ENCODE measurements around the gene TELO2. TPM values are rescaled to one million over a fixed set of nuclear protein-coding genes. Genes with fewer than 3 reads are reported as not detected.

The TELO2 gene
- total RNA-seq, 1 experiment from 2014 or later = 8.7 TPM

GRCh38 chr16:1510941-1511351, 17.8 kb downstream of the TELO2 start:
- Histone ChIP-seq H3K4me1 (ENCODE audit: low read length) (no peaks in the 10 kb centered on the region), H3K9ac (ENCODE audit: low read length) (no peak overlapping the region), H2AFZ (ENCODE audit: low read length) (no peak overlapping the region), H3K27ac (ENCODE audit: low read length) (no peak overlapping the region), H3K4me2 (ENCODE audit: low read depth, low read length, poor library complexity, severe bottlenecking) (no peak overlapping the region), H3K9me3 (ENCODE audit: low read length) (no peaks in the 10 kb centered on the region), H3K9me2 (replicated peaks; ENCODE audit: insufficient read depth, low read length) (no peaks in the 10 kb centered on the region), H4K20me1 (ENCODE audit: insufficient read depth, low read depth, low read length) (no peaks in the 10 kb centered on the region), H3K4me3 (ENCODE audit: low read length) (no peak overlapping the region), H3K27me3 (ENCODE audit: low read length) (no peaks in the 10 kb centered on the region), H3K79me2 (ENCODE audit: low read length) (no peaks in the 10 kb centered on the region), H3K36me3 (ENCODE audit: insufficient read depth, low read length) (no peaks in the 10 kb centered on the region)
- DNase-seq = no peak

GRCh38 chr16:1511662-1512569, 18.8 kb downstream of the TELO2 start:
- H3K36me3 ChIP-seq (ENCODE audit: insufficient read depth, low read length) = no peaks in the 10 kb centered on the region
- no peaks in the 10 kb centered on the region for H3K27me3 ChIP-seq (ENCODE audit: low read length)
- H3K4me3 ChIP-seq (ENCODE audit: low read length) = no peak overlapping the region
- H3K9me3 ChIP-seq (ENCODE audit: low read length) = no peaks in the 10 kb centered on the region
- no peak overlapping the region for H2AFZ ChIP-seq (ENCODE audit: low read length)
- H4K20me1 ChIP-seq (ENCODE audit: insufficient read depth, low read depth, low read length) = no peaks in the 10 kb centered on the region
- no peak for DNase-seq
- no peaks in the 10 kb centered on the region for H3K9me2 ChIP-seq (replicated peaks; ENCODE audit: insufficient read depth, low read length)
- H3K79me2 ChIP-seq (ENCODE audit: low read length) = no peaks in the 10 kb centered on the region
- H3K27ac ChIP-seq (ENCODE audit: low read length) = no peak overlapping the region
- no peak overlapping the region for H3K9ac ChIP-seq (ENCODE audit: low read length)
- H3K4me2 ChIP-seq (ENCODE audit: low read depth, low read length, poor library complexity, severe bottlenecking) = no peak overlapping the region
- H3K4me1 ChIP-seq (ENCODE audit: low read length) = no peaks in the 10 kb centered on the region

- Histone ChIP-seq H3K9me2 (replicated peaks; ENCODE audit: insufficient read depth, low read length) (no peaks in the 10 kb centered on the region), H3K36me3 (ENCODE audit: insufficient read depth, low read length) (no peaks in the 10 kb centered on the region), H3K4me1 (ENCODE audit: low read length) (no peaks in the 10 kb centered on the region), H3K9me3 (ENCODE audit: low read length) (no peaks in the 10 kb centered on the region), H3K4me2 (ENCODE audit: low read depth, low read length, poor library complexity, severe bottlenecking) (no peak overlapping the region), H4K20me1 (ENCODE audit: insufficient read depth, low read depth, low read length) (no peaks in the 10 kb centered on the region), H3K4me3 (ENCODE audit: low read length) (no peak overlapping the region), H3K9ac (ENCODE audit: low read length) (no peak overlapping the region), H3K27me3 (ENCODE audit: low read length) (no peaks in the 10 kb centered on the region), H3K79me2 (ENCODE audit: low read length) (no peaks in the 10 kb centered on the region), H3K27ac (ENCODE audit: low read length) (no peak overlapping the region), H2AFZ (ENCODE audit: low read length) (no peak overlapping the region)
- no peak for DNase-seq
Measured at GRCh38 chr16:1512774-1513173, 19.6 kb downstream of the TELO2 start.

GRCh38 chr16:1514507-1514906, 21.3 kb downstream of the TELO2 start:
- Histone ChIP-seq H4K20me1 (ENCODE audit: insufficient read depth, low read depth, low read length) (no peaks in the 10 kb centered on the region), H3K9ac (ENCODE audit: low read length) (no peak overlapping the region), H3K4me2 (ENCODE audit: low read depth, low read length, poor library complexity, severe bottlenecking) (no peak overlapping the region), H3K27me3 (ENCODE audit: low read length) (no peaks in the 10 kb centered on the region), H3K4me3 (ENCODE audit: low read length) (no peak overlapping the region), H3K79me2 (ENCODE audit: low read length) (no peaks in the 10 kb centered on the region), H3K27ac (ENCODE audit: low read length) (no peak overlapping the region), H3K4me1 (ENCODE audit: low read length) (no peaks in the 10 kb centered on the region), H3K9me3 (ENCODE audit: low read length) (no peaks in the 10 kb centered on the region), H3K9me2 (replicated peaks; ENCODE audit: insufficient read depth, low read length) (no peaks in the 10 kb centered on the region), H3K36me3 (ENCODE audit: insufficient read depth, low read length) (no peaks in the 10 kb centered on the region), H2AFZ (ENCODE audit: low read length) (no peak overlapping the region)
- DNase-seq = no peak

- Histone ChIP-seq H3K4me3 (ENCODE audit: low read length) (no peak overlapping the region), H3K9ac (ENCODE audit: low read length) (no peak overlapping the region), H3K36me3 (ENCODE audit: insufficient read depth, low read length) (no peaks in the 10 kb centered on the region), H3K4me1 (ENCODE audit: low read length) (no peaks in the 10 kb centered on the region), H3K9me2 (replicated peaks; ENCODE audit: insufficient read depth, low read length) (no peaks in the 10 kb centered on the region), H3K9me3 (ENCODE audit: low read length) (no peaks in the 10 kb centered on the region), H4K20me1 (ENCODE audit: insufficient read depth, low read depth, low read length) (no peaks in the 10 kb centered on the region), H3K4me2 (ENCODE audit: low read depth, low read length, poor library complexity, severe bottlenecking) (no peak overlapping the region), H3K27ac (ENCODE audit: low read length) (no peak overlapping the region), H3K27me3 (ENCODE audit: low read length) (no peaks in the 10 kb centered on the region), H2AFZ (ENCODE audit: low read length) (no peak overlapping the region), H3K79me2 (ENCODE audit: low read length) (no peaks in the 10 kb centered on the region)
- no peak for DNase-seq
Measured at GRCh38 chr16:1518626-1519135, 25.5 kb downstream of the TELO2 start.

GRCh38 chr16:1519831-1520230, 26.7 kb downstream of the TELO2 start:
- Histone ChIP-seq H4K20me1 (ENCODE audit: insufficient read depth, low read depth, low read length) (no peaks in the 10 kb centered on the region), H3K9ac (ENCODE audit: low read length) (no peak overlapping the region), H3K36me3 (ENCODE audit: insufficient read depth, low read length) (no peaks in the 10 kb centered on the region), H3K79me2 (ENCODE audit: low read length) (no peaks in the 10 kb centered on the region), H3K27ac (ENCODE audit: low read length) (no peak overlapping the region), H3K9me3 (ENCODE audit: low read length) (no peaks in the 10 kb centered on the region), H2AFZ (ENCODE audit: low read length) (no peak overlapping the region), H3K4me1 (ENCODE audit: low read length) (no peaks in the 10 kb centered on the region), H3K4me2 (ENCODE audit: low read depth, low read length, poor library complexity, severe bottlenecking) (no peak overlapping the region), H3K4me3 (ENCODE audit: low read length) (no peak overlapping the region), H3K9me2 (replicated peaks; ENCODE audit: insufficient read depth, low read length) (no peaks in the 10 kb centered on the region), H3K27me3 (ENCODE audit: low read length) (no peaks in the 10 kb centered on the region)
- no peak for DNase-seq

GRCh38 chr16:1520461-1520860, 27.3 kb downstream of the TELO2 start:
- Histone ChIP-seq H3K79me2 (ENCODE audit: low read length) (no peaks in the 10 kb centered on the region), H3K4me2 (ENCODE audit: low read depth, low read length, poor library complexity, severe bottlenecking) (no peak overlapping the region), H3K27ac (ENCODE audit: low read length) (no peak overlapping the region), H3K9me2 (replicated peaks; ENCODE audit: insufficient read depth, low read length) (no peaks in the 10 kb centered on the region), H3K27me3 (ENCODE audit: low read length) (no peaks in the 10 kb centered on the region), H3K9ac (ENCODE audit: low read length) (no peak overlapping the region), H3K36me3 (ENCODE audit: insufficient read depth, low read length) (no peaks in the 10 kb centered on the region), H3K9me3 (ENCODE audit: low read length) (no peaks in the 10 kb centered on the region), H4K20me1 (ENCODE audit: insufficient read depth, low read depth, low read length) (no peaks in the 10 kb centered on the region), H2AFZ (ENCODE audit: low read length) (no peak overlapping the region), H3K4me1 (ENCODE audit: low read length) (no peaks in the 10 kb centered on the region), H3K4me3 (ENCODE audit: low read length) (no peak overlapping the region)
- DNase-seq = no peak

- Histone ChIP-seq H3K79me2 (ENCODE audit: low read length) (no peaks in the 10 kb centered on the region), H2AFZ (ENCODE audit: low read length) (no peak overlapping the region), H3K9me3 (ENCODE audit: low read length) (no peaks in the 10 kb centered on the region), H3K27ac (ENCODE audit: low read length) (no peak overlapping the region), H3K4me3 (ENCODE audit: low read length) (no peak overlapping the region), H3K4me1 (ENCODE audit: low read length) (no peaks in the 10 kb centered on the region), H3K27me3 (ENCODE audit: low read length) (no peaks in the 10 kb centered on the region), H3K4me2 (ENCODE audit: low read depth, low read length, poor library complexity, severe bottlenecking) (no peak overlapping the region), H3K9ac (ENCODE audit: low read length) (no peak overlapping the region), H3K36me3 (ENCODE audit: insufficient read depth, low read length) (no peaks in the 10 kb centered on the region), H4K20me1 (ENCODE audit: insufficient read depth, low read depth, low read length) (no peaks in the 10 kb centered on the region), H3K9me2 (replicated peaks; ENCODE audit: insufficient read depth, low read length) (no peaks in the 10 kb centered on the region)
- no peak for DNase-seq
Measured at GRCh38 chr16:1523581-1524245, 30.6 kb downstream of the TELO2 start.

All from Karpas-422 (cell line).